Lower leg skin (tissue), 3 donors: ENCODE data around the gene LZTS2.

Source experiments
- POLR2A ChIP-seq, 2 donors: fragments of 450-650 bp; IDR thresholded peaks; one replicate each; pipeline ENCODE4 v1.6.1; 2016 to 2017; ENCODE audit warnings: antibody characterized with exemption in 2 of 2, mild to moderate bottlenecking in 1 of 2, moderate library complexity in 1 of 2
- TF ChIP-seq, protein P1 (sequence below), 3 donors: fragments of 450-650 bp; IDR thresholded peaks; one replicate each; pipeline ENCODE4 v1.5.1; 2016; ENCODE audit warnings: antibody characterized with exemption in 3 of 3, mild to moderate bottlenecking in 3 of 3, moderate library complexity in 2 of 3

- TF ChIP-seq, protein P1, sequence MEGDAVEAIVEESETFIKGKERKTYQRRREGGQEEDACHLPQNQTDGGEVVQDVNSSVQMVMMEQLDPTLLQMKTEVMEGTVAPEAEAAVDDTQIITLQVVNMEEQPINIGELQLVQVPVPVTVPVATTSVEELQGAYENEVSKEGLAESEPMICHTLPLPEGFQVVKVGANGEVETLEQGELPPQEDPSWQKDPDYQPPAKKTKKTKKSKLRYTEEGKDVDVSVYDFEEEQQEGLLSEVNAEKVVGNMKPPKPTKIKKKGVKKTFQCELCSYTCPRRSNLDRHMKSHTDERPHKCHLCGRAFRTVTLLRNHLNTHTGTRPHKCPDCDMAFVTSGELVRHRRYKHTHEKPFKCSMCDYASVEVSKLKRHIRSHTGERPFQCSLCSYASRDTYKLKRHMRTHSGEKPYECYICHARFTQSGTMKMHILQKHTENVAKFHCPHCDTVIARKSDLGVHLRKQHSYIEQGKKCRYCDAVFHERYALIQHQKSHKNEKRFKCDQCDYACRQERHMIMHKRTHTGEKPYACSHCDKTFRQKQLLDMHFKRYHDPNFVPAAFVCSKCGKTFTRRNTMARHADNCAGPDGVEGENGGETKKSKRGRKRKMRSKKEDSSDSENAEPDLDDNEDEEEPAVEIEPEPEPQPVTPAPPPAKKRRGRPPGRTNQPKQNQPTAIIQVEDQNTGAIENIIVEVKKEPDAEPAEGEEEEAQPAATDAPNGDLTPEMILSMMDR (IDR thresholded peaks at IDR 0.05) = peak in 1 of 3 donors; percentile 60
- no peak for TF ChIP-seq POLR2A (IDR thresholded peaks at IDR 0.05)
Observed at GRCh38 chr10:101041252-101041761, 41.7 kb downstream of the LZTS2 start.
